NCI-H69 (cell line): ENCODE data around the gene ERICH2.

Experiments used
- DNase-seq: peaks from one replicate; lab custom pipeline; 2025; lab: John Stamatoyannopoulos, UW

The ERICH2 gene

DNA sequence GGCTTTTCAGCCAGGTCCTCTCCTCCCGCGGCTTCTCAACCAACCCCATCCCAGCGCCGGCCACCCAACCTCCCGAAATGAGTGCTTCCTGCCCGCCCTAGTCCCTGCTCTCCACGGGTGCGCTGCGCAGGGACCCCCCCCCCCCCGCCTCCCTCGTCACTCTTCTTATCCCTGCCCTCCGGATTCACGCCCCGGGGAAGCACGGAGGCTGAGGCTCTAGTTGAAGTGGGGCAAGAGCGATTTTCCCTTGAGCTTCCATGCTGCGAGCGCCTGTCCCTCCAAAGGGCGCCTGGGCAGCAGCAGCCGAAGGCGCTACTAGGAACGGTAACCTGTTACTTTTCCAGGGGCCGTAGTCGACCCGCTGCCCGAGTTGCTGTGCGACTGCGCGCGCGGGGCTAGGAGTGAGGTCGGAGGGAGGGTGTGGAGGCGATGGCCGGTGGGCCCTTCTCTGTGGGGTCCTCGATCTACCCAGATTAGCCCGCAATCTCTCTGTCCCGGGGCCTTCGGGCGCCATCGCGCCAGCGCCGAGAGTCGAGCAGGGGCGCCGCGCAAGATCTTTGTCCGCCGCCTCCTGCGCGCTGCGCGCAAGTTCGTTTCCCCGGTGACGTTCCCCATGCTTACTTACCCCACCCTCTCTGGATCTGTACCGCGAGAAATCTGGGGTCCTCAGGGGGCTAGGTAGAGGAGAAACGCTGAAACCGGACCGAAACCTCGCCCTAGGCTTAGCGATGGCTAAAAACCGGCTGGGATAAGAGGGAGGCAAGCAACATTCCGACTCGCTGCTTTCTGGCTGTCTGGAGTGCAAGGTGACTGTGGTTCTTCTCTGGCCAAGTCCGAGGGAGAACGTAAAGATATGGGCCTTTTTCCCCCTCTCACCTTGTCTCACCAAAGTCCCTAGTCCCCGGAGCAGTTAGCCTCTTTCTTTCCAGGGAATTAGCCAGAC lies 47.2 kb downstream of the ERICH2 start:
- DNase-seq = peak; percentile 68

DNA sequence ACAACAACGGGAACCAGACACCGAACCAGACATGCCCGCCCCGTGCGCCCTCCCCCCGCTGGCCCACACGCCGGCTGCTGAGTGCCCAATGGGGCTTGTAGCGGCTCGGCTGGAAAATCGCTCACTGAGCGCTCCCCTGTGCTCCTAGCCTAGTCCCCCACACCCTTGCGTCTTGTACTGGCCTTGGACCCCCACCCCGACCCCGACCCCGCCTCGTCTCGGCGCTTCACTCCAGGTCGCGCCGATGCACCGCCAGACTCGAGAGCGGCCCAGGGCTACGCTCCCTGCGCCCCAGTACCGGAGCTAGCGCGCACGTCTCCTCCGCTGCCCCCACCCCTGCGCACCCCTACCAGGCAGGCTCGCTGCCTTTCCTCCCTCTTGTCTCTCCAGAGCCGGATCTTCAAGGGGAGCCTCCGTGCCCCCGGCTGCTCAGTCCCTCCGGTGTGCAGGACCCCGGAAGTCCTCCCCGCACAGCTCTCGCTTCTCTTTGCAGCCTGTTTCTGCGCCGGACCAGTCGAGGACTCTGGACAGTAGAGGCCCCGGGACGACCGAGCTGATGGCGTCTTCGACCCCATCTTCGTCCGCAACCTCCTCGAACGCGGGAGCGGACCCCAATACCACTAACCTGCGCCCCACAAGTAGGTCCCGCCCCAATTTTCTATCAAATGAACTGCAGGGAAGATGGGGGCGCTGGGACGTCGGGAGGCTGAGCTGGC lies 48.0 kb downstream of the ERICH2 start:
- peak; percentile 58 for DNase-seq

- peak; percentile 81 for DNase-seq
Measured at GRCh38 chr2:170818752-170819470, 48.7 kb downstream of the ERICH2 start.

DNA sequence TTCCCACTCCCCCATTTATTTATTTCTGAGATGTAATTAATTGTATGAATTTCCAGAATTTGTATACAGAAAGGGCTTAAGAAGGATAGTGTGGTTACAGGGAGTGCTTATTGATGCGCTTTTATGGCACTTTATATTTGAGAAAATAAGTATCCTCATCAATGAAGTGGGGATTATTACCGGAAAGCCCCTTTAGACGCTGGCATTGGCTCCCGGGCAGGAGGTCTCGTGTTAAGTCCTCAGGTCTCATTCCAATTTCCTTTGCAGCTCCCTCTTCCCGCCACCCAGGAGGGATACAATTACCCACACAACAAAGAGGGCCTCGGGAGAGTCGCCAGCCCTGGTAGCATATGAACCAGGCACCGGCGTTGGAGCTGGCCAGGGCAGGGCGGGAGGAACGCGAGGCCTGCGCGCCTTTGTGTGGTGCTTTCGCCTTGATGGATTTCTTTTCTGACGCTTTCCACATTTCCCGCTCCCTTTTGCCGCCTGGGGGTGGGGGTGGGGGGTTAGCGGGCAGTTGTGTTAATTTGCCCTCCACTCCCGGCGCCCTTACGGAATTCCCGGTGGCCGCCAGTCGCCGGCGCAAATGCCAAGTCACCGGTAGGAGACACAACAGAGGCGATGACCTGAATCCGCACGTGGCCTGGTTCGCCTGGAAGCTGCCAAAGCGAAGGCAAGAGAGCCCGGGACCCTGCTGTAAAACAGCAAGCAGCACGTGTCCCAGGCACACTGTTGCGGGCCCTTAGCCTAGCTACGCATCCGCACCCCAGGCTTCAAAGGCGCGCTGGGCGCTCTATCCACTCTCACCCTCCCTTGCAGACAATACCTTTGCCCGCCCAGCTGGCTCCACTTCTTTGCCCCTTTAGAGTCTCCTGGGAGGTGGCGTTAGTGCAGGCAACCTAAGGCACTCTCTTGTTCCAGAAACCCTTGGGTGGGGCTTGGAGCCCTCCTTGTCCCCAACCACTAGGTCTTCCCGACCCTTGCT lies 49.8 kb downstream of the ERICH2 start:
- no peak for DNase-seq

DNA sequence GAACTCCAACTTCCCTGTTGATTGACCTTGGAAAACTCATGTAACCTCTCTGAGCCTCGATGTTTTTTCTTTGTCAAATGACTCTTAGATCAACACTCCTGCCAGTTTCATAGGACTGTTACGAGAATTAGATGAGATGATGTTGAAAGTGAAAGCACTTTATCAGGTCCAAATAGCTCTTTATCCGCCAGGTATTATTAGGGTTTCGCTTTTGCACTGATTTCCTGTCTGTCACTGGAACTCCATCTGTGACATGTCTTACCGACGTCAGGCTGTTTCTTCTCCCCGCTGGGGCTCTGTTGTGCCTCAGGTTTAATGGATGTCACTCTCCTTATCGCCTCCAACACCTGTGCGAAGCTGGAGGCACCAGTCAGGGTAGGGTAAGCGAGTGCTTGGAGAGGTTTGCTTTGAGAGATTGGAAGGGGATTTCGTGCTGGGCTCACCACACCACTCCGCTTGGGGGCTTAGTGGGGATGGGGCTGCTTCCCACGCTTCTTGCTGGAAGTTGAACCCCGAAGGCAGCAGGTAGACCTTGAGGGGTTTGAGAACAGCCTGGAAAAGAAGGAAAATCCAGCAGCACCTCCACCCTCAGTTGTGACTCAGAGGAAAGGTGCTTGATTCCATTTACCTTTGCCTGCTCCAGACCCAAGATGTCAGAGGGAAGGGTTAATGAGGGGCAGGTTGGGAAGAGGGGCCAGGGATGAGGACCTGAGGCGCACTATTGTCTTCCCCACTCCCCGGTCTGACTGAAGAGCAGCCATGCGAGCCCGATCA lies 50.8 kb downstream of the ERICH2 start:
- no peak for DNase-seq

GRCh38 chr2:170821531-170822289 lies 51.5 kb downstream of the ERICH2 start:
- no peak for DNase-seq

GRCh38 chr2:170822290-170823087 lies 52.3 kb downstream of the ERICH2 start:
- no peak for DNase-seq

DNA sequence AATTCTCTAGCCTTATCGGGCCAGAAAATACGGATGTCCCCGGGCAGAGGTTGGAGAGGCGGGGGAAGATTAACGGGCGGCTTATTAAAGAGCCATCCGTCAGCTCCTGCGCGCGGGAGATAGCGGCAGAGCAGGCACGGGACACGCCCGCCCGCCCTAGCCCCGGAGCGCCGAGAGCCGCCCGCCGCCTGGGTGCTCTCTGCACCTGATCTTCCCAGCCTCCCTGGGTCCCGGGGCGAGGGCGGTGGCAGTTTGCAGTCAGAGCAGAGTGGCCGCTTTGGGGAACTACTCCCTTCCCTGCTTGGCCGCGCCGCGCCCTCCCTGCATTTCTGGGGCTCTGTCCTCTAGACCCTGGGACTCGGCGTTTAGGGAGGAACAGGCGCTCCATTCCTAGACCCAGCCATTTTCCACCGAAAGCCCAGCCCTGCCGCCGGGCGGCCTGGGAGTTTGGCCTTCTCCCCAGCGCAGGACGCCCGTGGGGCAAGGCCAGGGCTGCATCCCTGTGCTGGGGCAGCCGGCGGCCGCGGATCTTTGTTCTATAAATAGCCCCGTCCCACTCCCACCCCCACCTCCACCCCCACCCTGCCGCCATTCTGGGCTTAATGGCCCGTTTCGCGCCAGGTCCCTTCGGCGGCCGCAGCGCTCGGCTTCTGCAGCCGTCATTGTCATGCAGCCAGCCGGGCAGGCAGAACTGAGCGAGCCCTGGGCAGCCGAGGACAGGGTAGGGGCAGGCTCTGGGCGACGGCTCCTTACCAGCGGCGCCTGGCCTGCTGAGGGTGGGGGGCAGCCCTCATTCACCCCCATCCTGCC lies 53.1 kb downstream of the ERICH2 start:
- no peak for DNase-seq

- DNase-seq = no peak
Measured at GRCh38 chr2:170823898-170824215, 53.7 kb downstream of the ERICH2 start.

- DNase-seq = peak; percentile 9
Measured at GRCh38 chr2:170824526-170825015, 54.4 kb downstream of the ERICH2 start.

DNA sequence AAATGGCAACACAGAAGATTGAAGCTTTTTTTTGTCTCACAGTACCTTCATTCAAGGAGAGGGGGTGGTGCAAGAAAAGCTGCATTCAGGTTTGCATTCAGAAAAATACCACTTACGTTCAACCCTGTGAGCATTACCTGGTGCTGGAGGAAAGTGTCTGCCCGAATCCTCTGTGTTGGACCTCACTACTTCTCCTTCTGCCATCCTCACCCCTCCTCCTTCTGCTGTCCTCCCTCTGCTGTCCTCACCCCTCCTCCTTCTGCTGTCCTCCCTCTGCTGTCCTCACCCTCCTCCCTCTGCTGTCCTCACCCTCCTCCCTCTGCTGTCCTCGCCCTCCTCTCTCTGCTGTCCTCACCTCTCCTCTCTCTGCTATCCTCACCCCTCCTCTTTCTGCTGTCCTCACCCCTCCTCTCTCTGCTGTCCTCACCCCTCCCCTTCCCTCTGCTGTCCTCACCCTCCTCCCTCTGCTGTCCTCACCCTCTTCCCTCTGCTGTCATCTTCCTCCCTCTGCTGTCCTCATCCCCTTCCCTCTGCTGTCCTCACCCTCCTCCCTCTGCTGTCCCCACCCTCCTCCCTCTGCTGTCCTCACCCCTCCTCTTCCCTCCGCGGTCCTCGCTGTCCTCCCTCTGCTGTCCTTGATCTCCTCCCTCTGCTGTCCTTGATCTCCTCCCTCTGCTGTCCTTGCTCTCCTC lies 57.8 kb downstream of the ERICH2 start:
- DNase-seq = no peak

DNA sequence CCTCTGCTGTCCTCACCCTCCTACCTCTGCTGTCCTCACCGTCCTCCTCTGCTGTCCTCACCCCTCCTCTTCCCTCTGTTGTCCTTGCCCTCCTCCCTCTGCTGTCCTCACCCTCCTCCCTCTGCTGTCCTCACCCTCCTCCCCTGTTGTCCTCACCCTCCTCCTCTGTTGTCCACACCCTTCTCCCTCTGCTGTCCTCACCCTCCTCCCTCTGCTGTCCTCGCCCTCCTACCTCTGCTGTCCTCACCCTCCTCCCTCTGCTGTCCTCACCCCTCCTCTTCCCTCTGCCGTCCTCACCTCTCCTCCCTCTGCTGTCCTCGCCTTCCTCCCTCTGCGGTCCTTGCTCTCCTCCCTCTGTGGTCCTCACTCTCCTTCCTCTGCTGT lies 58.3 kb downstream of the ERICH2 start:
- DNase-seq = no peak

DNA sequence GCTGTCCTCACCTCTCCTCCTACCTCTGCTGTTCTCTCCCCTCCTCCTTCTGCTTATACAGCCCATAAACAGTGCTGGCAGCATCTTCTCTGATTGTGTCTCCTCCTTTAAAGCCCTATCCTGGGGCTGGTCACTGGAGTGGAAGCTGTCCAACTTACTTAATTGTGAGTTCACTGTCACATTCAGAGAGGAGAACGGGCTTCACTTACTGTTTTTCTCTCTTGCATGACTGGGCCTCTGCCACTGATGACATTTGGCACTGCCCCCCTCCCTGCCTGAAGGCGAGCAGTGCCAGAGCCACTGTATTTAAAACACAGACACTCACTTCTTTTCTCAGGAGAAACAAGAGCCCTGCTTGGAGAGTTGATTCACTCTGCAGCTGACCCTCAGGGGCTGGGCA lies 58.9 kb downstream of the ERICH2 start:
- DNase-seq = no peak

GRCh38 chr2:170830166-170830565 lies 60.0 kb downstream of the ERICH2 start:
- DNase-seq = no peak

DNA sequence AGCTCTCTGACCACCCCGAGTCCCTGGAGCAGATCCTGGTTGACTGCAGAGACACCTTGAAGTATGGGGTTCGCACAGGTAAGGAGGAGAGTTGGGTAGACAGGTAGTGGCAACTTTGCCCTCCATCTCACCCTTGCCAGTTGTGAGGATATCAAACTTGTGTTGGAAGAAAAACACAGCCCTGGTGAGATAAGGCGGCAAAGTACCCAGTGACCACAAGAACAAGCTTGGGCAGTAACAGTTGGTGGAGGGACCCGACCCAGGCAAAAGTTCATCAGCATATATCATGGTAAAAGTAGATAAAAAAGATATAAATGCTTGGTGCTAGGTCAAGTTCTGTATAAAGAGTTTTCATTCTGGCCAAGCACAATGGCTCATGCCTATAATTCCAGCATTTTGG lies 60.9 kb downstream of the ERICH2 start:
- no peak for DNase-seq

- no peak for DNase-seq
Measured at GRCh38 chr2:170836027-170836426, 65.8 kb downstream of the ERICH2 start.

- DNase-seq = no peak
Measured at GRCh38 chr2:170840717-170841210, 70.6 kb downstream of the ERICH2 start.
